ENCODE data around the gene EPGN. TPM values are rescaled to one million over a fixed set of nuclear protein-coding genes. Genes with fewer than 3 reads are reported as not detected.
A peak's percentile ranks its signal among the peaks of the same experiment; 100 is the strongest.

EPGN gene
- polyA plus RNA-seq, 1 donor from 2014 or later, result not detected

DNA sequence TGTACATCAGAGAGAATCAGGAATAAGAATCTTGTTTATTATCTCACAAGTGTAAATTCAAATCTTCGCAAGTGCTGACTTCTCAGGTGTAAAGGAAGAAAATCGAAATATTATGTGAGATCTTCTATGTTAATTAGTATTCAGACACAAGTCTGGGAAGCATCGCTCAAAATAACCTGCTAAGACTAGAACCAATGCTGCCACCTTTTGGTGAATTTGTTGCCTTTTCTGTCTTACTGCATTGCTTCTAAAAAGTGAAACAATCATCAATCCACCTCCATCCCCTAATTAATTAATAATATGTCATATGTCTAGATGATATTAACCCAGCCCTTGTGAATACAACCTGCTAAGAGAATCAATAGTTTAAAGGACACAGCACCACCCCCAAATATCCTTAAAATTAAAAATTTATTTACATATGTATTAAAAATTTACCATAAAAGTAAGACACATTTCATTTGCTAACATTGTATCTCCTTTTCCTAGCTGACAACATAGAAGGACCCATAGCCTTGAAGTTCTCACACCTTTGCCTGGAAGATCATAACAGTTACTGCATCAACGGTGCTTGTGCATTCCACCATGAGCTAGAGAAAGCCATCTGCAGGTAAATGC lies 3.5 kb downstream of the EPGN start:
- Histone ChIP-seq H3F3A (ENCODE audit: insufficient read depth, low read length, poor library complexity, severe bottlenecking) (no peaks in the 10 kb centered on the region), H3K27ac (ENCODE audit: low read length) (no peak overlapping the region), H3K27me3 (ENCODE audit: insufficient read depth, low read depth, low read length) (no peaks in the 10 kb centered on the region), H3K36me3 (ENCODE audit: insufficient read depth, low read length) (no peaks in the 10 kb centered on the region), H3K9ac (ENCODE audit: low read length) (no peak overlapping the region), H3K9me2 (ENCODE audit: insufficient read depth, low read length) (no peaks in the 10 kb centered on the region), H3K9me3 (ENCODE audit: low read length) (no peaks in the 10 kb centered on the region), H3K4me3 (ENCODE audit: low read length) (no peak overlapping the region), H4K20me1 (ENCODE audit: insufficient read depth) (no peaks in the 10 kb centered on the region), H3K4me2 (ENCODE audit: low read length) (no peak overlapping the region), H2AFZ (ENCODE audit: low read depth, low read length) (no peak overlapping the region), H3K79me2 (replicated peaks; ENCODE audit: insufficient read depth, low read length) (no peaks in the 10 kb centered on the region)
- TF ChIP-seq, protein P1, sequence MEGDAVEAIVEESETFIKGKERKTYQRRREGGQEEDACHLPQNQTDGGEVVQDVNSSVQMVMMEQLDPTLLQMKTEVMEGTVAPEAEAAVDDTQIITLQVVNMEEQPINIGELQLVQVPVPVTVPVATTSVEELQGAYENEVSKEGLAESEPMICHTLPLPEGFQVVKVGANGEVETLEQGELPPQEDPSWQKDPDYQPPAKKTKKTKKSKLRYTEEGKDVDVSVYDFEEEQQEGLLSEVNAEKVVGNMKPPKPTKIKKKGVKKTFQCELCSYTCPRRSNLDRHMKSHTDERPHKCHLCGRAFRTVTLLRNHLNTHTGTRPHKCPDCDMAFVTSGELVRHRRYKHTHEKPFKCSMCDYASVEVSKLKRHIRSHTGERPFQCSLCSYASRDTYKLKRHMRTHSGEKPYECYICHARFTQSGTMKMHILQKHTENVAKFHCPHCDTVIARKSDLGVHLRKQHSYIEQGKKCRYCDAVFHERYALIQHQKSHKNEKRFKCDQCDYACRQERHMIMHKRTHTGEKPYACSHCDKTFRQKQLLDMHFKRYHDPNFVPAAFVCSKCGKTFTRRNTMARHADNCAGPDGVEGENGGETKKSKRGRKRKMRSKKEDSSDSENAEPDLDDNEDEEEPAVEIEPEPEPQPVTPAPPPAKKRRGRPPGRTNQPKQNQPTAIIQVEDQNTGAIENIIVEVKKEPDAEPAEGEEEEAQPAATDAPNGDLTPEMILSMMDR (IDR thresholded peaks at IDR 0.05; ENCODE audit: poor library complexity, severe bottlenecking), result peak; percentile 78
- TF ChIP-seq RAD21 (conservative IDR thresholded peaks at IDR 0.05) (peak; percentile 81), SMC3 (conservative IDR thresholded peaks at IDR 0.05; ENCODE audit: poor library complexity) (peak; percentile 69), EZH2 (IDR thresholded peaks at IDR 0.05; ENCODE audit: borderline replicate concordance, insufficient read depth, low read length, poor library complexity, severe bottlenecking) (no peak)

DNA sequence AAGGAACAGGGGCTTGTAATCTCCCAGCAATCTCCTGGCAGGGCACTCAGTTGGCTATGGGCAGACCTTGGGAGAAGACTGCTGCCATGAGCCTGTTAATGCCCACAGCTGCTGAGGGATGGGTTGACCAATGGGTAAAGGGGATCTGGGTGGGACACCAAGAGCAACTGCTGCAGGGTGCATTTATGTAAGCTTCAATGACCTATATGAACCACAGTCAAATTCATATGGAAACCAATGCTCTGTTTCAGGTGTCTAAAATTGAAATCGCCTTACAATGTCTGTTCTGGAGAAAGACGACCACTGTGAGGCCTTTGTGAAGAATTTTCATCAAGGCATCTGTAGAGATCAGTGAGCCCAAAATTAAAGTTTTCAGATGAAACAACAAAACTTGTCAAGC lies 6.1 kb downstream of the EPGN start:
- no peaks in the 10 kb centered on the region for H3K36me3 ChIP-seq (ENCODE audit: insufficient read depth, low read length)
- H3K79me2 ChIP-seq (replicated peaks; ENCODE audit: insufficient read depth, low read length), result no peaks in the 10 kb centered on the region
- H4K20me1 ChIP-seq (ENCODE audit: insufficient read depth), result no peaks in the 10 kb centered on the region
- H3K4me2 ChIP-seq (ENCODE audit: low read length), result no peak overlapping the region
- H2AFZ ChIP-seq (ENCODE audit: low read depth, low read length), result no peak overlapping the region
- H3K27me3 ChIP-seq (ENCODE audit: insufficient read depth, low read depth, low read length), result no peaks in the 10 kb centered on the region
- H3K27ac ChIP-seq (ENCODE audit: low read length), result no peak overlapping the region
- no peak overlapping the region for H3K9ac ChIP-seq (ENCODE audit: low read length)
- no peaks in the 10 kb centered on the region for H3K9me2 ChIP-seq (ENCODE audit: insufficient read depth, low read length)
- TF ChIP-seq MXI1 (conservative IDR thresholded peaks at IDR 0.05; ENCODE audit: poor library complexity, severe bottlenecking), result no peak
- TF ChIP-seq, protein P2, sequence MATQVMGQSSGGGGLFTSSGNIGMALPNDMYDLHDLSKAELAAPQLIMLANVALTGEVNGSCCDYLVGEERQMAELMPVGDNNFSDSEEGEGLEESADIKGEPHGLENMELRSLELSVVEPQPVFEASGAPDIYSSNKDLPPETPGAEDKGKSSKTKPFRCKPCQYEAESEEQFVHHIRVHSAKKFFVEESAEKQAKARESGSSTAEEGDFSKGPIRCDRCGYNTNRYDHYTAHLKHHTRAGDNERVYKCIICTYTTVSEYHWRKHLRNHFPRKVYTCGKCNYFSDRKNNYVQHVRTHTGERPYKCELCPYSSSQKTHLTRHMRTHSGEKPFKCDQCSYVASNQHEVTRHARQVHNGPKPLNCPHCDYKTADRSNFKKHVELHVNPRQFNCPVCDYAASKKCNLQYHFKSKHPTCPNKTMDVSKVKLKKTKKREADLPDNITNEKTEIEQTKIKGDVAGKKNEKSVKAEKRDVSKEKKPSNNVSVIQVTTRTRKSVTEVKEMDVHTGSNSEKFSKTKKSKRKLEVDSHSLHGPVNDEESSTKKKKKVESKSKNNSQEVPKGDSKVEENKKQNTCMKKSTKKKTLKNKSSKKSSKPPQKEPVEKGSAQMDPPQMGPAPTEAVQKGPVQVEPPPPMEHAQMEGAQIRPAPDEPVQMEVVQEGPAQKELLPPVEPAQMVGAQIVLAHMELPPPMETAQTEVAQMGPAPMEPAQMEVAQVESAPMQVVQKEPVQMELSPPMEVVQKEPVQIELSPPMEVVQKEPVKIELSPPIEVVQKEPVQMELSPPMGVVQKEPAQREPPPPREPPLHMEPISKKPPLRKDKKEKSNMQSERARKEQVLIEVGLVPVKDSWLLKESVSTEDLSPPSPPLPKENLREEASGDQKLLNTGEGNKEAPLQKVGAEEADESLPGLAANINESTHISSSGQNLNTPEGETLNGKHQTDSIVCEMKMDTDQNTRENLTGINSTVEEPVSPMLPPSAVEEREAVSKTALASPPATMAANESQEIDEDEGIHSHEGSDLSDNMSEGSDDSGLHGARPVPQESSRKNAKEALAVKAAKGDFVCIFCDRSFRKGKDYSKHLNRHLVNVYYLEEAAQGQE (IDR thresholded peaks at IDR 0.05; ENCODE audit: borderline replicate concordance), result no peak
- no peak for TF ChIP-seq EZH2 (IDR thresholded peaks at IDR 0.05; ENCODE audit: borderline replicate concordance, insufficient read depth, low read length, poor library complexity, severe bottlenecking)
- no peak for TF ChIP-seq EP300 (conservative IDR thresholded peaks at IDR 0.05; ENCODE audit: poor library complexity, severe bottlenecking)
- no peak for TF ChIP-seq TAF1 (IDR thresholded peaks at IDR 0.05; ENCODE audit: low read depth)
- no peak for TF ChIP-seq POLR2AphosphoS5 (IDR thresholded peaks at IDR 0.05)
- TF ChIP-seq RAD21 (conservative IDR thresholded peaks at IDR 0.05), result no peak
- TF ChIP-seq, protein P1 (IDR thresholded peaks at IDR 0.05; ENCODE audit: poor library complexity, severe bottlenecking), result no peak
- no peak for TF ChIP-seq SMC3 (conservative IDR thresholded peaks at IDR 0.05; ENCODE audit: poor library complexity)
- H3F3A ChIP-seq (ENCODE audit: insufficient read depth, low read length, poor library complexity, severe bottlenecking), result no peaks in the 10 kb centered on the region
- H3K9me3 ChIP-seq (ENCODE audit: low read length), result no peaks in the 10 kb centered on the region
- H3K4me3 ChIP-seq (ENCODE audit: low read length), result no peak overlapping the region

Measured in neural cell (in vitro differentiated cells).